Colon (tissue), 2 donors: ENCODE results near the gene CHST8.
"Not testable (repeated sequence)": the region's sequence is repeated elsewhere in the genome, so short reads cannot be mapped to it uniquely, and the experiment has no call there.

Experiments
- FAIRE-seq: peaks from 2 replicates; lab custom pipeline; 2012; peaks lifted over from hg19 to GRCh38; lab: Jason Lieb, UNC
- donor health status: control.
- donor health status: control.

CHST8 gene

DNA sequence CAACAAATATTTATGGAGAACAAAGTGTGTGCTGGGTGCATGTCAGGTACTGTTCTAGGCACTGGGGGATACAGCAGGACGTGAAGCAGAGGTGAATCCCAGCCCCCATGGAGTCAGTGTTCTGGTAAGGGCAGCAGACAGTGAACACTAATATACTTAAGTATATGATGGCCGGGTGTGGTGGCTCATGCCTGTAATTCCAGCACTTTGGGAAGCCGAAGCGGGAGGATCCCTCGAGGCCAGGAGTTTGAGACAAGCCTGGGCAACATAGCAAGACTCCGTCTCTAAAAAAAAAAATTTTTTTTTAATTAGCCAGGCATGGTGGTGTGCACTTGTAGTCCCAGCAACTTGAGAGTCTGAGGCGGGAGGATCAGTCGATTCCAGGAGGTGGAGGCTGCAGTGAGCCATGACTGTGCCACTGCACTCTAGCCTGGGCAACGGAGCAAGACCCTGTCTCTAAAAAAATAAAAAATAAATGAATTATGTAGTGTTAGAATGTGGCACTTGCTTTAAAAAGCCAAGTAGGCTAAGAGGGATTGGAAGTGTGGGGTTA lies 22.6 kb downstream of the CHST8 start:
- FAIRE-seq: no peak

DNA sequence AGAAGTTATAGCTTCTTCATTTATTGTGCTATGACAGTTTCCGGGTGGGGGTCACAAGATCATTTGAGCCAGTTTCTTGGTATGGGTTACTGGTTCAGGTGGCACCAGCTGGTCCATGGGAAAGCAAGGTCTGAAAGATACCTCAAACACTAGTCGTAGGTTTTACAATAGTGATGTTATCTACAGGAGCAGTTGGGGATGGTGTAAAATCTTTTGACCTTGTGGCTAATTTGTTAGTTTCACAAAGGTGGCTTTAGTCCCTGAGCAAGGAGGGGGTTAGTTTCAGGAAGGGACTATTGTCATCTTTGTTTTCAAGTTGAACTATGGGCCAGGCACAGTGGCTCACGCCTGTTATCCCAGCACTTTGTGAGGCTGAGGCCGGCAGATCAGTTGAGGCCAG lies 24.6 kb downstream of the CHST8 start:
- no peak for FAIRE-seq

DNA sequence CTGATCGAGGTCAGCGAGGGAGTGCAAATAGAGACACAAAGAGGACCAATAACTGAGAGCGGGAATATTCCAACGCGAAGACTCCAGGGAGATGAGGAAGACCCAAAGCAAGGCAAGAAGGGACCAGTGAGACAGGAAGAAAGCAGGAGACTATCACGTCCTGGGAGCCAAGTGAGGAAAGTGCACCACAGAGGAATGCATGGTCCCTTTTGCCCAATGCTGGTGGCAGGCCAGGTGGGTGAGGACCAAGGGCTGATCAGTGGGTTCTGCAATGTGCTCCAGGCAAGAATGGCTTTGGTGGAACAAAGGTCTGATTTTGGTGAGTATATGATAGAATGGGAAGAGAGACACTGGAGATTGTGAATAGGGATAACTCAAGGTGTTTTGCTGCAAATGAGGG lies 25.4 kb downstream of the CHST8 start:
- no peak for FAIRE-seq

DNA sequence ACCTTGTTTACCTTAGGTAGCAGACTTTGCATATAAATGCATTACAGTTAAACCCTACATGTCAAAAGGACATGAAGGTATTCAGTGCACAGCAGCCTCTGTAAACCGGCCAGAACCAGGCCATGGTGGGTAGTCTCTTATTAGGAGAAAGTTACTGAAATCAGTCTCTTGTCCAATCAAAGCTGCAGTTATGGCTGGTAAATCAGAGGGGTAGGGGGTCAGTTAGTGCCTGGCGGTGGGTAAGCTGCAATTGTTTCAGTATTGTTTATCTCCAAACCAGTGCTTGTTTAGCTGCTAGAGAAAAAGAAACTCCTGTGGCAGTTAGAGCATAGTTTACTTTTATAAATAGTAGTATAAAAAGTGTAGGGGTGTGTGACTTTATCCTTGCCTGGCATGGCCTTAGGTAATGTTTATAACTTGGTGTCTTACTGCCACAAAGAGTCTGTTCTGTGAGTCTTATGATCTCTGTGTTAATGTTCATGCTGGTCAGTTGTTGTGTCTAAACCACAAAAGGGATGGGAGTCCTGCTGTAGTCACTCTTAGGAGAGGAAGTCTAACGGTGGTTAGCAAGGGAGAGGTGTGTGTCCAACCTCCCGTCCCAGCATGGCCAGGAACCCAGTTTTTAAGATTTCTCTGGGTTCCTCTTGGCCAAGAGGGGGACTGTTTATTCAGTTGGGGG lies 28.0 kb downstream of the CHST8 start:
- no peak for FAIRE-seq

DNA sequence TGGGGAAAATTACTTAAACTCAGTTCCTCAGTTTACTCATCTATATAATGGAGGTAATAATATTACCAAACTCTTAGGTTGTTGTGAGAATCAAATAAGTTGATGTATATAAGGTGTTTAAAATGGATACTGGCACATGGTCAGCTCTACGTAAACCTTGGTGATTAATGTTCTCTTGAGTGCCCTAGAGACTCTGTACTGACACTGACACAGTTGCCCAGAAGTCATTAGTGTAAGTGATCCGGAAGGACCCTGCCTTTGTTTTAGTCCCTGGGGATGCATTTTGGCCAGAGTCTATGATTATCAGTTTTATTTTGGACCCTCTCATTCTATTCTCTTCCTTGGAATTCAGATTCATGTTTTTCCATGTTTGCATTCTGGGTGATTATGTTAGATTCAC lies 31.9 kb downstream of the CHST8 start:
- FAIRE-seq: no peak

DNA sequence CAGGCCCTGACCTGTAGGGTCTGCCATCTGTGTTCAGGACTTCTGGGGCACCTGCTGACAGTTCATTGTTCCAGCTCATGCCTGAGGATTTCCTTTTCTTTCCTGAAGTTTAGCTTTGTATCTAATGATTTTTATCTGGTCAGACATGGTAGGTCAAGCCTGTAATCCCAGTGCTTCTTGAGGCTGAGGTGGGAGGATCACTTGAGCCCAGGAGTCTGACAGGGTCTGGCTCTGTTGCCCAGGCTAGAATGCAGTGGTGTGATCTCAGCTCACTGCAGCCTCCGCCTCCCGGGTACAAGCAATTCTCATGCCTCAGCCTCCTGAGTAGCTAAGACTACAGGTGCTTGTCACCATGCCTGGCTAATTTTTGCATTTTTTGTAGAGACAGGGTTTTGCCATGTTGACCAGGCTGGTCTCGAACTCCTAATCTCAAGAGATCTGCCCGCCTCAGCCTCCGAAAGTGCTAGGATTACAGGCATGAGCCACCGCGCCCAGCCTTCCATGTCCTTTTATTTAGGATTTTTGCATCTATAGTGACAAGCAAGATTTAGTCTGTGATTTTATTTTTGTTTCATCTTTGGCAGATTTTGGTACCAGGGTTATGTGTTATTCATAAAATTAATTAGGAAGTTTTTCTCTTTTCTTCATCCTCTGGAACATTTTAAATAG lies 33.2 kb downstream of the CHST8 start:
- FAIRE-seq: no peak

DNA sequence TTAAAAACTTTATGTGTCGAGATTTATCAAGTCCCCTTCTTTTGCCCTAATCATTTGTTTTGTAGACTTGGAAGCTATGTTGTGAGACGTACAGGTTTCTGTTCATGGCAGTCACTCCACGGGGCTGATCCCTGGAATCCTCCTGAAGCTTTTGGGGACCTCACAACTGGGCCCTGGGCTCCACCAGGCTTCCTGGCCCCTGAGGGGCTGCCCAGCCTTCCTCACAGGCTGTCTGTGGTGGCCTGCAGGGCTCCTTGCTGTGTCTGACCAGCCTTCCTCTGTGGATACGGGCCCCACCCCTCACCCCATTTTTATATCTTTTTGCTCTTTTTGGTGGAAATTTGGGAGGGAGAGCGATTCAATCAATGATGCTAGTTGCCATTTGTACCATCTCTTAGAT lies 38.1 kb downstream of the CHST8 start:
- FAIRE-seq: no peak

DNA sequence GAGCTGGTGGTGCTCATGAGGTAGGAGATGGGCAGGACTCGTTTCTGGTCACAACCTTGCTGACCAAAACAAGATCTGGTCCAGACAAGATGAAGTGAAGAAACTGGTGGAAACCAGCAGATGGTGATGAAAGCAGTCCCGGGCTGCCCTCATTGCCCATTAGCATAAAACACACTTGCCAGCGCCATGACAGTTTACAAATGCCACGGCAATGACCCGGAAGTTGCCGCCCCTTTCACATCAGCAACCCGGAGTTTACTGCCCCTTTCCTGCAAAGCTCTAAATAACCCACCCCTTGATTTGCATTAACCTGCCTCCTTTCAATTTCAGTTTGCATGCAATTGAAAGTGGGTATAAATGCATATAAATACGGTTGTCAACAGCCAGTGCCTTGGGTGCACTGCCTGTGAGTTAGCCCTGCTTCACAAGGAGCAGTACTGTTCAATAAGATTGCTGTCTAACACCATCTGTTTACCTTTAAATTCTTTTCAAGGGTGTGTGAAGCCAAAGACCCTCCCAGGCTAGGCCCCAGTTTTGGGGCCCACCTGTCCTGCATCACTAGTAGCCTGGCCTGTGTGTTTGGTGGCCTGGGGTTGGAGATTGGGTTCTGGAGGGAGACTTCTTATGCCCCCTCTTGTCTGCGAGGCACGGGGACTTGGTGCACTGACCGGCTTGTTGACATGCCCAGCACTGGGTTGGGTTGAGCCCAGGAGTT lies 38.8 kb downstream of the CHST8 start:
- no peak for FAIRE-seq

DNA sequence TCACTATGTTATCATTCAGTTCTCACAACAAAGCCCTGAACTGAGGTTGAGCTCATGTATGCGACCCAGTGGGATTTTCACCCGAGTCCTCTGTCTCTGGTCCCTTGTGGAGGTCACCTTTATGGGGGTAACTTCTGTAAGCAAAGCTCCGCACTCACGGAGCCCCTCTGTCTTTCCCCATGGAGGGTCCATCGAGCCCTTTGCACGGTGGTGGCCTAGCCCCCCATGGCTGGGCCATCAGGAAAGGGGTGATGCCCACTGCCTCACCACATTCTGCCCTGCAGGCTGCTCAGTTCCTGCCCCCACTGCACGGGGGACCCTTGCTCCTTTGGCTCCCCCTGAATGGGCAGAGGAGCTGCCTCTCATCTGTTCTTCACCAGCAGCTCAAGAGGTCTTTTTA lies 39.6 kb downstream of the CHST8 start:
- no peak for FAIRE-seq

DNA sequence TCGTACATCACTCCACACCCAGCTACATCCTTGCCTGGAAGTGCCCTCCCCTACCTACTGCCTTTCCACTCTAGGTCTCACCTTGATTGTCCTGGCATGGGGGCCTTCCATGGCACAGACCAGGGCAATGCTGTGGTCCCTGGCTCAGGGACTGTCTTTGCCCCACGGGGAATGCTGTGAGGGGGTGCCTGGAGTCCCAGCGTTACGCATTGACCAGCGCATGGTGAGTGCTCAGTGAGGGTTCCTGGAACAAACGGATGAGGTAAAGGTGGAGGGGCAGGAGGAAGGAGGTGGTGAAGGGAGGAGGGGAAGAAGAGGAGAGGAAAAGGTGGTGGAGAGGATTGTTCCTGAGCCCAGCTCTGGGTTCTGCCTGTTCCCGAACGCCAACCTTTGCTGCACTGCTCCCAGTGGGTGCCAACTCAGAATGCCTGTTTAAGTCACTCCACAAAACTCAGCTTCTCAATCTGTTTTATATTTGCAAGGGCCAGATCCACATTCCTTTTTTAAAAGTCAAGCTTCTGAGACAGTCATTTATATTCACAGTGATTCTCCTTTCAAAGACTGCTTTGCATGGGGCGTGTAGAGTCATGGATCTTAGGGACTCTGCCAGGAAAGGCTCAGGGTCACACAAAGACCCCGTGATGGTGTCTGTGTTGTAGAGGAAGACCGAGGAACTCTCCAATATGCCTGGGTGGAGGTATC lies 40.8 kb downstream of the CHST8 start:
- FAIRE-seq: no peak

DNA sequence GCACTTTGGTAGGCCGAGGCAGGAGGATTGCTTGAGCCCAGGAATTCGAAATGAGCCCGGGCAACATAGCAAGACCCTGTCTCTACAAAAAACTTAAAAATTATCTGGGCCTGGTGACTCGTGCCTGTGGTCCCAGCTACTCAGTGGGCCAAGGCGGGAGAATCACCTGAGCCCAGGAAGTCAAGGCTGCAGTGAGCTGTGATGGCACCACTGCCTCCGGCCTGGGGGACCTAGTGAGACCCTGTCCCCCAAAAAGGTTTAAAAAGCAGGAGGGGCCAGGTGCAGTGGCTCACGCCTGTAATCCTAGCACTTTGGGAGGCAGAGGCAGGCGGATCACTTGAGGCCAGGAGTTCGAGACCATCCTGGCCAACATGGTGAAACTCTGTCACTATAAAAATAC lies 41.6 kb downstream of the CHST8 start:
- FAIRE-seq: not testable (repeated sequence)

DNA sequence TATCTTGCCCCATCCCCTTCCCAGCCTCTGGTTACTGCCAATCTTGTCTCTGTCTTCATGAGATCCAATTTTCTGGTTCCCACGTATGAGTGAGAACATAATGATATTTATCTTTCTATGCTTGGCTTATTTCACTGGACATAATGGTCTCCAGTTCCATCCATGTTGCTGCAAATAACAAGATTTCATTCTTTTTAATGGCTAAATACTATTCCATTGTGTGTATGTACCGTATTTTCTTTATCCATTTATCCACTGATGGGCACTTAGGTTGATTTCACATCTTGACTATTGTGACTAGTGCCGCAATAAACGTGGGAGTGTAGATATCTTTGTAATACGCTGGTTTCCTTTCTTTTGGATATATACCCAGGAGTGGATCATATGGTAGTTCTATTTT lies 43.0 kb downstream of the CHST8 start:
- no peak for FAIRE-seq

DNA sequence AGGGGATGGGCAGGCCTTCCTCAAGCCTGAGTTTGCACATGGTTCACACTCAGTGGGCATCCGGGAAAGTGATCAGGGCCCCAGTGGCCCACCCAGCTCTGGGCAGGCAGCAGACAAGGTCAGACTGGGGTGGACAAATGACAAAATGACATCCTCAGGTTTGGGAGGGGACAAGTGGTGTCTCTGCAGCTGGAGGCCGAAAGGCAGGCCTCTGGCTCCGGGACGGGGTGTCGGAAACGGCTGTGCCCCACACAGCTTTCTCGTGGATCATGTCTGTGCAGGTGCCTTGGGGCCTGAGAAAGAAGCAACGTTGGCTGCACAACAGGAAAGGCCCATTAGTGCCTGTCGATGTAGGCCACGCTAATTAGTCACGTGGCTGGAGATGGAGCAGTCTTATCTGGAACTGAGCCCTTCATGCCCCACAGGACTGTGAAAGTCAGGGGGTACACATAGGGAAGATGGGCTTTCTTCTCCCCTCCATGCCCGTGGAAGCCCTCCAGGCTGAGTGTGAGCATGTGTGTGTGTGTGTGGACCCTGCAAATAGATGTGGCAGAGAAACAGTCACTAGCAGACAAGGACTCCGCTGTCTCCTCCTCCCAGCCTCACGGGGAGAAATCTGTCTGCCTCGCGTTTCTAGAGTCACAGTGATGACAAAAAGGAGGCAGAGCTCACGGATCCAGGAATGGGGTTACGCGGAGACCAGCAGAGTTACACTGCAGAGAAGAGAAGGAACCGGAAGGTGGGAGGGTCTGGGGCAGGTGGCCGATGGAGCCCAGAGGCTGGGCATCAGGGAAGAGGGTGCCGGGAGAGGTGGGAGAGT lies 44.2 kb downstream of the CHST8 start:
- FAIRE-seq: no peak

DNA sequence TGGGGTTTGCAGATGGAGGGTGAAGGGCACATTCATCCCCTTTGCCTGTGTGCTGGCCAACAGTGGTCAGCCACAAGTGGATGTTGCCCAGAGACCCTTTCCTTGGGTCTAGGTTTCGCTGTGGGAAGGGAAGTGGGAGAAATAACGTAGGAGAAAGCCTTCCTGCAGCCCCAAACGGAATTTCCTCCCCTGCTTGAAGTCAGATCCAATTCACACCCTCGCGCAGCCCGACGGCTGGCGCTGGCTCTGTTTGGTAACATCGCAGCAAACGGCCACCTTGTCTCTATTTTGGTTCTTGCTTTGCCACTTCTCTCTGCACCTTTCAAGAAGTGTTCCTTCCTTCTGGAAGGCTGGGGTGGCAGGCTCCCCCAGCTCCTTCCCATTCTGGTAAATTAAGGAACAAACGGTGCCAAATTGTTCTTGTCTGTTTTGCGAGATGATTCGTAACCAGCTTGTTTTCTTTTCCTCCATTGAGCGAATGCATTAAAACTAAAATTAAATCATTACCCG lies 45.4 kb downstream of the CHST8 start:
- no peak for FAIRE-seq

DNA sequence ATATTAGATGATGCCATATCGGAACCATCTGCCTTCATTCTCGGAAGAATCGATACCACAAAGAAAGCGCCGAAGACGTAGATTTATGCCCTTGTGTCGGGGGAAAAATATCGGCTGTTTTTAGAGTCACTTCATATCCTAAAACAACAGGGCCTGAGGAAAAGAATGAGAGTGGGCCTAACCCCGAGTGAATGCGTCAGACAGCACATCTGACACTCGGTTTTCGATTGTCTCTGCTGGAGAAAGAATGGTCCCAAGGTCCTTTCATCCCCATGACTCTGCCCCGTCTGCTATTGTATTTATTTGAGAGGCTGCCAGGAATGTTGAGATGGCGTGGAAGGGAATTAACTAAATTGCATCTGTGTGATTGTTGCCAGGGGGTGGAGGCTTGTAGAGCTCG lies 46.1 kb downstream of the CHST8 start:
- no peak for FAIRE-seq

DNA sequence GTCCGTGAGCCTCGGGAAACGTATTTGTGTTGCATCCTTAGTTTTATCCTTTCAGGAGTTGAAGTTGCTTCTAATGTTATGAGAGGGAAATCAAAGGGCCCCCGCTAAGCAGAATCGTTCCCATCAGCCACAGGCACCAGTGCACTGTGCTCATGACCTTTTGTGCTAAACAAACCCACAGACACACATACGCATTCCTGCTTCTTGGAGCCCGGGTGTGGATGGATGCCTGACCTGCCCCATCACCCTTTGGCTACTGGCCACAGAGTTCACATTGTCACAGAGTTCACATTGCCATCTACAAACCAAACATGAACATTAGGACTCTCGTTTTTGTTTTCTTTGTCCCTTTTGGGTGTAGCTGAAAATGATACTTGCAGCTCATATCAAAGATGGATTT lies 47.2 kb downstream of the CHST8 start:
- no peak for FAIRE-seq

DNA sequence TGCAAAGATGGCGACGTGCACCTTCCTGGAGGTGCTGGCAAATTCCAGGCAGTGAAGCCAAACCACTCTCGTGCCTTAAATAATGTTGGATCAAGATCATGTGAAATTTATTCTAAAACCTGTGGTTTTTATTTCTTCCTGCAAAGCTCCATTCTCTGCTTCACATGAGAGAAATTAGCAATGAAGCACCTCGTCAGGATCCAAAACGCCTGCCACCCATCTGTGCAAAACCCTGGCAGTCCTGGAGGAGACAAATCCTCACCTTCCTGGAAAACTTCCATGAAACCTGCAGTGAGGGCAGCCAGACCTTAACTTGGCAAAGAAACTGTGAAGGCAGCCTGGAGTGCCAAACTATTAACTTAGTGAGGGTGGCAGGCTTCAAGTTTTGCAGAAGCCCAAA lies 47.6 kb downstream of the CHST8 start:
- no peak for FAIRE-seq

DNA sequence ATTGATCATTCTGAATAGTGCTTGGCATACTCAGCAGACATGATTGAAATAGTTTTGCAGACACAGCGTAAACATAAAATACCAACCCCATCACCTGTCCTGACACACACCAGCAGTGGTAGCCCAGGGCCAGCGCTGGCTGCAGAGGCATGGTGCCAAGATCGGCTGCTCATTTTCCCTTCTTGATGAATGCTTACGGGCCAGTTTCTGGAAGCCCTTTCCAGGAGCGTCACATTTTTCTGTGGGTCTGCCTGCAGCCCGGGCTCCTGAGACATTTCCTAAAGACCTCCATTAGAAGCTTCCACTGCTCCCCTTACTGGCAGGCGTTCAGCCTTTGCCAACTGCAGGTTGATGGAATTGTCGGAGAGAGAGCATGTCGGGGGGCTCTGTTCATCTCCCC lies 48.6 kb downstream of the CHST8 start:
- no peak for FAIRE-seq

DNA sequence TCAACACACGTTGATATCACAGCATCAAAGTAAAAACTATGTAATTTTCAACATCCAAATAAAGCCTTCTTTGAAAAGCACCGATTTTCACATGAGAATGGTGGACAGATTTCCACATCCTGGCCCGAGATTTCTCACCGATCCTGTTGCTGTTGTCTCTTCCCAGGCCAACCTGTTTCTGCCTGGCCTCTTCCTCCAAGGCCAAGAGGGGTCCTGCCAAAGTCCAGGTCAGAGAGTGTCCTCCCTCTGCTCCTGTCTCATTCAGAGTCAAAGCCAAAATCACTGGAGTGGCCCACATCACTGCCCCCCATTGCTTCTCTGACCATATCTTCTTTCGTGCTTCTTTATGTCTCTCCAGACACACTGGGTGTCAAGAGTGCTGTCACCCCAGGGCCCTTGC lies 49.5 kb downstream of the CHST8 start:
- no peak for FAIRE-seq

DNA sequence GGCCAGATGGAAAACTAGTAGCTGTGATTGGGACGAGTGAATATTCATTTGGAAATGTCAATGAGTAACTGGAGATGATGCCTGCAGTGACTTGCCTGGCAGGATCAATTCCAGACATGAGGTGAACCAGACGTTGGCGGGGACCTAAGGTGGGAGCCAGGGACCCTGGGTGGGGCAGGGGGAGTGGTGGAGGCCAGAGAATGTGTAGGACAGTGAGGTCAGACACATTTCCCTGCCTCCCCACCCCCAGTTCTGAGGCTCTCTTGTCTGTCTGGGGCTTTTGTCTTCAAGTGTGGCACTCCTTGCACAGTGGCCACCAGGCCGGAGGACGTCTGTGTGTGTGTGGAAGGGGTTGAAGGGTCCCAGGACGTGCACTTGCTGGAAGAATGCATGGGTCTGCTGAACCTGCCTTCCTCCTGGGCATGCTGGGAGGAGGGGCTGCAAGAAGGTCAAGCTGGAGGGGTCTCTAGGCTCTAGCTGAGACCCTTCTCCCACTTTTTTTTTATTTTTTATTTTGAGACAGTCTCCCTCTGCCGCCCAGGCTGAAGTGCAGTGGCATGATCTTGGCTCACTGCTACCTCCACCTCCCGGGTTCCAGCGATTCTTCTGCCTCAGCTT lies 51.6 kb downstream of the CHST8 start:
- FAIRE-seq: no peak

DNA sequence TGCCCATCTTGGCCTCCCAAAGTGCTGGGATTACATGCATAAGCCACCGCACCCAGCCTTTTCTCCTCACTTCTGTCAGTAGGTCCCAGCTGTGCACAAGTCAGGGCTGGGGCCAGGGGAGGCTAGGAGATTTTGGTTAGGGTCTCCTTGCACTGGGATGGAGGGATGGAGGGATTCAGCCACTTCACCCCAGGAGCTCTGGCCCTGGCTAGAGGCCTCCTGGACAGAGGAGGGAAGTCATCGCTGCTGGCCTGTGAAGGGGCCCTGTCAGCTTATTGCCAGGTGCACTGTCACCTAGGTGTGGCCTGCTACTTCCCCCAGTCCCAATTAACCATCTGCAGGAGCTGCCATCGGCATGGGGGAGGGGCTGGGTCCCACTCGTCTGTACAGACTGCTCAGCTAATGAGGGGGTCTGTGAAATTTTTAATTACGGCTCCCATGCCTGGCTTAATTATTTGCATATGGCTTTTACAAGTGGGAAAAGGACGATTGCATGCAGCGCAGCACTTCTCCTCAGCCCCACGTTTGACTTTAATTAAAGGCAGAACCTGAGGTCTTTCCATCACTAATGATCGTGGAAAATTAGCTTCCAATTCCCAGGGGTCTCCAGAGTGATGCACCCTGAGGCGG lies 52.4 kb downstream of the CHST8 start:
- FAIRE-seq: no peak
